ENCODE results near the gene NUDT8.
"Not testable (repeated sequence)": the region's sequence is repeated elsewhere in the genome, so short reads cannot be mapped to it uniquely, and the experiment has no call there.

The NUDT8 gene

GRCh38 chr11:67629386-67630227 lies at the start of gene NUDT8:
TSS of gene NUDT8 (minus strand) at chr11:67629937. CDS start at chr11:67629911, 26 bp downstream.
- DNase-seq = peak; percentile 45

GRCh38 chr11:67675058-67675747 lies 45.5 kb upstream of the NUDT8 start:
- DNase-seq = no peak

GRCh38 chr11:67674442-67674871 lies 44.7 kb upstream of the NUDT8 start, which contains the start of gene ALDH3B2:
TSS of gene ALDH3B2 (minus strand) at chr11:67674623. CDS start at chr11:67666935, 7,688 bp downstream.
- DNase-seq = no peak

GRCh38 chr11:67673902-67674301 lies 44.2 kb upstream of the NUDT8 start:
- no peak for DNase-seq

GRCh38 chr11:67673358-67673757 lies 43.6 kb upstream of the NUDT8 start:
- DNase-seq = no peak

- no peak for DNase-seq
Measured at GRCh38 chr11:67671211-67671520, 41.4 kb upstream of the NUDT8 start.

- no peak for DNase-seq
Measured at GRCh38 chr11:67670316-67671210, 40.8 kb upstream of the NUDT8 start.

- DNase-seq = no peak
Measured at GRCh38 chr11:67668192-67668551, 38.4 kb upstream of the NUDT8 start.

GRCh38 chr11:67667490-67668191 lies 37.9 kb upstream of the NUDT8 start:
- no peak for DNase-seq

- DNase-seq = no peak
Measured at GRCh38 chr11:67666676-67667489, 37.1 kb upstream of the NUDT8 start.

- DNase-seq = no peak
Measured at GRCh38 chr11:67666303-67666645, 36.5 kb upstream of the NUDT8 start.

- DNase-seq = no peak
Measured at GRCh38 chr11:67665541-67666302, 36.0 kb upstream of the NUDT8 start.

GRCh38 chr11:67664696-67665540 lies 35.2 kb upstream of the NUDT8 start:
- DNase-seq = no peak

- no peak for DNase-seq
Measured at GRCh38 chr11:67664213-67664585, 34.5 kb upstream of the NUDT8 start.

GRCh38 chr11:67663532-67664212 lies 33.9 kb upstream of the NUDT8 start:
- DNase-seq = no peak

GRCh38 chr11:67662835-67663531 lies 33.2 kb upstream of the NUDT8 start:
- DNase-seq = no peak

GRCh38 chr11:67662142-67662834 lies 32.6 kb upstream of the NUDT8 start:
- no peak for DNase-seq

GRCh38 chr11:67660752-67661151 lies 31.0 kb upstream of the NUDT8 start:
- not testable (repeated sequence) for DNase-seq

Measured in NCI-H1694 (cell line).